ENCODE results near the gene CDH4.

The CDH4 gene

GRCh38 chr20:61868466-61869090 lies 616.5 kb downstream of the CDH4 start:
- H3K27ac ChIP-seq (ENCODE audit: low read depth, low read length): no peak overlapping the region
- no peak overlapping the region for H3K9ac ChIP-seq (ENCODE audit: low read length)
- H3K36me3 ChIP-seq (ENCODE audit: control insufficient read depth, insufficient read depth, low read length): no peaks in the 10 kb centered on the region
- no peaks in the 10 kb centered on the region for H3K4me1 ChIP-seq (ENCODE audit: control insufficient read depth, insufficient read depth, low read length)
- H3K4me3 ChIP-seq (ENCODE audit: low read length): no peak overlapping the region
- no peaks in the 10 kb centered on the region for H3K27me3 ChIP-seq (ENCODE audit: control insufficient read depth, insufficient read depth, low read length)

GRCh38 chr20:61869750-61870507 lies 617.9 kb downstream of the CDH4 start:
- H3K27ac ChIP-seq (ENCODE audit: low read depth, low read length): no peak overlapping the region
- H3K4me3 ChIP-seq (ENCODE audit: low read length): no peak overlapping the region
- H3K36me3 ChIP-seq (ENCODE audit: control insufficient read depth, insufficient read depth, low read length): no peaks in the 10 kb centered on the region
- H3K27me3 ChIP-seq (ENCODE audit: control insufficient read depth, insufficient read depth, low read length): no peaks in the 10 kb centered on the region
- H3K9ac ChIP-seq (ENCODE audit: low read length): no peak overlapping the region
- no peaks in the 10 kb centered on the region for H3K4me1 ChIP-seq (ENCODE audit: control insufficient read depth, insufficient read depth, low read length)

GRCh38 chr20:61871160-61871559 lies 619.1 kb downstream of the CDH4 start:
- Histone ChIP-seq H3K36me3 (ENCODE audit: control insufficient read depth, insufficient read depth, low read length) (no peaks in the 10 kb centered on the region), H3K27me3 (ENCODE audit: control insufficient read depth, insufficient read depth, low read length) (no peaks in the 10 kb centered on the region), H3K4me1 (ENCODE audit: control insufficient read depth, insufficient read depth, low read length) (no peaks in the 10 kb centered on the region), H3K4me3 (ENCODE audit: low read length) (no peak overlapping the region), H3K9ac (ENCODE audit: low read length) (no peak overlapping the region), H3K27ac (ENCODE audit: low read depth, low read length) (no peak overlapping the region)

GRCh38 chr20:61871913-61872312 lies 619.9 kb downstream of the CDH4 start:
- H3K9ac ChIP-seq (ENCODE audit: low read length): no peak overlapping the region
- no peaks in the 10 kb centered on the region for H3K36me3 ChIP-seq (ENCODE audit: control insufficient read depth, insufficient read depth, low read length)
- H3K27me3 ChIP-seq (ENCODE audit: control insufficient read depth, insufficient read depth, low read length): no peaks in the 10 kb centered on the region
- no peaks in the 10 kb centered on the region for H3K4me1 ChIP-seq (ENCODE audit: control insufficient read depth, insufficient read depth, low read length)
- no peak overlapping the region for H3K27ac ChIP-seq (ENCODE audit: low read depth, low read length)
- H3K4me3 ChIP-seq (ENCODE audit: low read length): no peak overlapping the region

GRCh38 chr20:61872371-61872900 lies 620.4 kb downstream of the CDH4 start:
- no peaks in the 10 kb centered on the region for H3K36me3 ChIP-seq (ENCODE audit: control insufficient read depth, insufficient read depth, low read length)
- H3K27ac ChIP-seq (ENCODE audit: low read depth, low read length): no peak overlapping the region
- H3K27me3 ChIP-seq (ENCODE audit: control insufficient read depth, insufficient read depth, low read length): no peaks in the 10 kb centered on the region
- H3K4me1 ChIP-seq (ENCODE audit: control insufficient read depth, insufficient read depth, low read length): no peaks in the 10 kb centered on the region
- H3K4me3 ChIP-seq (ENCODE audit: low read length): no peak overlapping the region
- H3K9ac ChIP-seq (ENCODE audit: low read length): no peak overlapping the region

GRCh38 chr20:61873651-61874420 lies 621.8 kb downstream of the CDH4 start:
- Histone ChIP-seq H3K27me3 (ENCODE audit: control insufficient read depth, insufficient read depth, low read length) (no peaks in the 10 kb centered on the region), H3K36me3 (ENCODE audit: control insufficient read depth, insufficient read depth, low read length) (no peaks in the 10 kb centered on the region)

GRCh38 chr20:61874421-61875068 lies 622.5 kb downstream of the CDH4 start:
- H3K4me3 ChIP-seq (ENCODE audit: low read length): no peak overlapping the region
- no peaks in the 10 kb centered on the region for H3K27me3 ChIP-seq (ENCODE audit: control insufficient read depth, insufficient read depth, low read length)

More at GRCh38 chr20:61873651-61874420, 621.8 kb downstream of the CDH4 start:
- no peak overlapping the region for H3K9ac ChIP-seq (ENCODE audit: low read length)
- H3K27ac ChIP-seq (ENCODE audit: low read depth, low read length): no peak overlapping the region
- no peaks in the 10 kb centered on the region for H3K4me1 ChIP-seq (ENCODE audit: control insufficient read depth, insufficient read depth, low read length)
- no peak overlapping the region for H3K4me3 ChIP-seq (ENCODE audit: low read length)

GRCh38 chr20:61875221-61875885 lies 623.3 kb downstream of the CDH4 start:
- Histone ChIP-seq H3K9ac (ENCODE audit: low read length) (no peak overlapping the region), H3K4me3 (ENCODE audit: low read length) (no peak overlapping the region), H3K4me1 (ENCODE audit: control insufficient read depth, insufficient read depth, low read length) (no peaks in the 10 kb centered on the region), H3K36me3 (ENCODE audit: control insufficient read depth, insufficient read depth, low read length) (no peaks in the 10 kb centered on the region), H3K27me3 (ENCODE audit: control insufficient read depth, insufficient read depth, low read length) (no peaks in the 10 kb centered on the region), H3K27ac (ENCODE audit: low read depth, low read length) (no peak overlapping the region)

More at GRCh38 chr20:61874421-61875068, 622.5 kb downstream of the CDH4 start:
- H3K36me3 ChIP-seq (ENCODE audit: control insufficient read depth, insufficient read depth, low read length): no peaks in the 10 kb centered on the region
- H3K9ac ChIP-seq (ENCODE audit: low read length): no peak overlapping the region
- no peaks in the 10 kb centered on the region for H3K4me1 ChIP-seq (ENCODE audit: control insufficient read depth, insufficient read depth, low read length)
- H3K27ac ChIP-seq (ENCODE audit: low read depth, low read length): no peak overlapping the region

- no peak overlapping the region for H3K4me3 ChIP-seq (ENCODE audit: low read length)
- H3K4me1 ChIP-seq (ENCODE audit: control insufficient read depth, insufficient read depth, low read length): no peaks in the 10 kb centered on the region
- H3K9ac ChIP-seq (ENCODE audit: low read length): no peak overlapping the region
- H3K27ac ChIP-seq (ENCODE audit: low read depth, low read length): no peak overlapping the region
- H3K27me3 ChIP-seq (ENCODE audit: control insufficient read depth, insufficient read depth, low read length): no peaks in the 10 kb centered on the region
- H3K36me3 ChIP-seq (ENCODE audit: control insufficient read depth, insufficient read depth, low read length): no peaks in the 10 kb centered on the region
Measured at GRCh38 chr20:61875996-61876395, 623.9 kb downstream of the CDH4 start.

GRCh38 chr20:61876952-61877728 lies 625.1 kb downstream of the CDH4 start:
- H3K9ac ChIP-seq (ENCODE audit: low read length): no peak overlapping the region
- no peak overlapping the region for H3K27ac ChIP-seq (ENCODE audit: low read depth, low read length)
- no peaks in the 10 kb centered on the region for H3K4me1 ChIP-seq (ENCODE audit: control insufficient read depth, insufficient read depth, low read length)
- no peak overlapping the region for H3K4me3 ChIP-seq (ENCODE audit: low read length)
- H3K27me3 ChIP-seq (ENCODE audit: control insufficient read depth, insufficient read depth, low read length): no peaks in the 10 kb centered on the region
- H3K36me3 ChIP-seq (ENCODE audit: control insufficient read depth, insufficient read depth, low read length): no peaks in the 10 kb centered on the region

GRCh38 chr20:61877776-61878477 lies 625.9 kb downstream of the CDH4 start:
- Histone ChIP-seq H3K9ac (ENCODE audit: low read length) (no peak overlapping the region), H3K27ac (ENCODE audit: low read depth, low read length) (no peak overlapping the region), H3K27me3 (ENCODE audit: control insufficient read depth, insufficient read depth, low read length) (no peaks in the 10 kb centered on the region), H3K4me3 (ENCODE audit: low read length) (no peak overlapping the region), H3K36me3 (ENCODE audit: control insufficient read depth, insufficient read depth, low read length) (no peaks in the 10 kb centered on the region), H3K4me1 (ENCODE audit: control insufficient read depth, insufficient read depth, low read length) (no peaks in the 10 kb centered on the region)
